Measurements from ENCODE around the gene FOXO1. TPM values are rescaled to one million over a fixed set of nuclear protein-coding genes. Genes with fewer than 3 reads are reported as not detected.
"Not testable (repeated sequence)": the region's sequence is repeated elsewhere in the genome, so short reads cannot be mapped to it uniquely, and the experiment has no call there.

The FOXO1 gene
- total RNA-seq (10 to 100 TPM; 68.0 to 68.4 TPM), polyA plus RNA-seq (10 to 100 TPM; 35.2 to 72.3 TPM)

DNA sequence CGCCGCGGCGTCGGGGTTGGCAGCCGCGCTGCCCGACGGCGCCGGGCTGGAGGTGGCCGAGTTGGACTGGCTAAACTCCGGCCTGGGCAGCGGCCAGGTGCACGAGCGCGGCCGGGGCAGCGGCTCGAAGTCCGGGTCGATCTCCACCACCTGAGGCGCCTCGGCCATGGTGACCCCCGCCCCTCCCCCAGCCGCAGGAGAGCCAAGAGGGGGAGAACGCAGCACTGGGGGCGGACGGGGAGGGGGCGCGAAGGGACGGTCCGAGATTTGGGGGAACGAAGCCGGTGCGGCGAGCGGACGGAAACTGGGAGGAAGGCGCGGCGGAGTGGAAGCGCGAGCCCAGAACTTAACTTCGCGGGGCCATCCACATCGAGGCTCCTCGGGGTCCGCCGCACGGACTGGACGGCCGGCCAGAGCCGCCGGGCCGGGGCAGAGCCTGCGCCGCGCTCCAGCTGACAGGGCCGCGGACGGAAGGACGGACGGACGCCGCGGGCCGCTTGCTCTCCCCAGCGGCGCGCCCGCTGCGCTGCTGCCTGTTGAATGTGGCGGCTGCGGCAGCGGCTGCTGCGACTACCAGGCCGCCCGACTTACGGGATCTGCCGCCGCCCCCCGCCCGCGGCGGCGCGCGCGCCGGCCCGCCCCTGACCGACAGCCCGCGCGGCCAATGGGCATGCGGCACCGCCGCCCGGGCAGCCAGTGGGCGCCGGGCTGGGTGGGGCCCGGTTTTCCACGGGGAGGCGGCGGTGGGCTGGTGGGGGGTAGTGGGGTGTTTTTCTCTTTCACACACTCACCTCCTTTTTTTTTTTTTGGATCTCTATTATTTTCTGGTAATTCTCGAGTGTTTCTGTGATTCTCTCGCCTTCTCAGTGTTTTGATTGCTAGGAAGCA, at the start of gene FOXO1:
FOXO1 (minus strand) TSS at position 597 of the 888 bp plus-strand sequence; CDS start at position 168, 429 bp downstream.
- intact Hi-C loops (cut with micrococcal nuclease), result loop anchor here (1.0 to 10.0 kb wide), 9 partner anchors 105 to 889 kb away; partner anchors contain the start of gene MRPS31
- peak; percentile 89 to 95 (median 94) for DNase-seq
- Histone ChIP-seq H3K9me3 (ENCODE audit: control insufficient read depth in 1 of 2, low read length in 2 of 2) (no peaks in the 10 kb centered on the region), H3K4me3 (ENCODE audit: low read length in 2 of 2) (peak within 1 kb of the TSS; percentile 61 to 92), H3K36me3 (ENCODE audit: insufficient read depth, low read length) (no peaks in the 10 kb centered on the region), H3K27me3 (ENCODE audit: insufficient read depth, low read length) (no peaks in the 10 kb centered on the region), H3K4me1 (ENCODE audit: insufficient read depth, low read length) (peaks cover 31% of the 10 kb centered on the region), H3K27ac (ENCODE audit: low read depth, low read length) (peak within 1 kb of the TSS; percentile 86)
- Mint-ChIP-seq H3K4me1 (peaks cover 22 to 45% (median 30%) of the 10 kb centered on the region in 4 donors), H3K36me3 (peaks cover 0 to 29% of the 10 kb centered on the region in 2 donors), H3K27ac (peak within 1 kb of the TSS; percentile 92 to 97 (median 94)), H3K27me3 (no peaks in the 10 kb centered on the region), H3K4me3 (peak within 1 kb of the TSS; percentile 91 to 97 (median 94)), H3K9me3 (no peaks in the 10 kb centered on the region)
- ChIA-PET CTCF (ENCODE audit: partially characterized antibody) (interaction anchor here (0.6 to 1.3 kb wide), 3 partner anchors 12 to 723 kb away, joined by 3 read pairs; no protein-coding TSS in a partner anchor), POLR2A (ENCODE audit: partially characterized antibody) (interaction anchor here (0.6 to 4.5 kb wide), 51 partner anchors 10 to 887 kb away, joined by 3 to 70 read pairs (median 6); partner anchors contain the start of gene SLC25A15)

DNA sequence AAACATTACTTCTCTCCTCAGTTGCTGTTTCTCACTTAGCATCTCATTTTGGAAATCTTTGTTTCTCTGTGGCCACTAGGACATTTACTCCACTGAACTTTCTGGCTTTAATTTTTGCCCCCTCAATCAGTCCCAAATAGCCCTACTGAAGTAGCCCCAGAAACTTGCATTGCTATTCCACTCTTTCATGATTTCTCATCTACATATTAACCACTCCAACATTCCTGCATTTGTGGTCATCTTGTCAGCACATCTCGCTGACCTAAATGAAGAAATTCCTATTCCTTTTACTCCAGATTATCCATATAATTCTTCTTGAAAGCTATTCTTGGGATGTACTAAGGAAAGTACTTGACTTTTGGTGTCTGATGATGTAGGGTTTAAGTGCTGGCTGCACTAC, 48.0 kb upstream of the FOXO1 start:
- Mint-ChIP-seq H3K9me3 (peaks cover 0 to 38% (median 24%) of the 10 kb centered on the region in 8 donors), H3K27ac (peak overlapping the region in 1 of 7 donors; percentile 35), H3K36me3 (peaks cover 44 to 61% of the 10 kb centered on the region in 2 donors)
- H3K4me3 ChIP-seq (ENCODE audit: low read length in 2 of 2); intact Hi-C loops (cut with micrococcal nuclease); H3K27me3 Mint-ChIP-seq; H3K36me3 ChIP-seq (ENCODE audit: insufficient read depth, low read length); DNase-seq; H3K4me3 Mint-ChIP-seq; POLR2A ChIA-PET (ENCODE audit: partially characterized antibody); H3K27me3 ChIP-seq (ENCODE audit: insufficient read depth, low read length); H3K4me1 Mint-ChIP-seq; H3K4me1 ChIP-seq (ENCODE audit: insufficient read depth, low read length); CTCF ChIA-PET (ENCODE audit: partially characterized antibody); H3K27ac ChIP-seq (ENCODE audit: low read depth, low read length); H3K9me3 ChIP-seq (ENCODE audit: control insufficient read depth in 1 of 2, low read length in 2 of 2): not testable (repeated sequence)

DNA sequence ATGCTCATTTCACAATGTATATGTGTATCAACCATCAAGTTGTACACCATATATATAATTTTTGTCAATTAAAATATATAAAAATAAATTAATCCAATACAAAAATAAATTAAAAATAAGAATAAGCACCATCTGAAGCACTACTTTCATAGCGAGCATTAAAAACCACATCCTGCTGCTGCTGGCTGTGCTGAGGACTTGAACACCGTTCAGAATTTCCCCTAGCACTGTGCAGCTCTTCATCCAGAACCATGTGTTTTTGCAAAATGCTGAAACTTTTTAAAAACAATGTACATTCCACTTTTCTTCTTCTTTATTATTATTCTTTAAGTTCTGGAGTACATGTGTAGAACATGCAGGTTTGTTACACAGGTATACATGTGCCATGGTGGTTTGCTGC, 40.0 kb upstream of the FOXO1 start:
- H3K9me3 Mint-ChIP-seq, result peaks cover 3 to 60% (median 41%) of the 10 kb centered on the region in 8 donors
- Histone ChIP-seq H3K9me3 (ENCODE audit: control insufficient read depth in 1 of 2, low read length in 2 of 2) (no peaks in the 10 kb centered on the region), H3K4me1 (ENCODE audit: insufficient read depth, low read length) (peaks cover 3% of the 10 kb centered on the region), H3K27ac (ENCODE audit: low read depth, low read length) (no peak overlapping the region), H3K4me3 (ENCODE audit: low read length in 2 of 2) (no peak overlapping the region), H3K27me3 (ENCODE audit: insufficient read depth, low read length) (no peaks in the 10 kb centered on the region), H3K36me3 (ENCODE audit: insufficient read depth, low read length) (no peaks in the 10 kb centered on the region)
- no peak for DNase-seq
- peaks cover 7 to 18% (median 14%) of the 10 kb centered on the region in 4 donors for H3K4me1 Mint-ChIP-seq
- no peaks in the 10 kb centered on the region for H3K27me3 Mint-ChIP-seq
- intact Hi-C loops (cut with micrococcal nuclease), result no loop called here
- H3K36me3 Mint-ChIP-seq, result peaks cover 9 to 27% of the 10 kb centered on the region in 2 donors
- CTCF ChIA-PET (ENCODE audit: partially characterized antibody), result no interaction called here
- no peak overlapping the region for H3K4me3 Mint-ChIP-seq
- H3K27ac Mint-ChIP-seq, result peak overlapping the region in 1 of 7 donors; percentile 47
- POLR2A ChIA-PET (ENCODE audit: partially characterized antibody), result no interaction called here

DNA sequence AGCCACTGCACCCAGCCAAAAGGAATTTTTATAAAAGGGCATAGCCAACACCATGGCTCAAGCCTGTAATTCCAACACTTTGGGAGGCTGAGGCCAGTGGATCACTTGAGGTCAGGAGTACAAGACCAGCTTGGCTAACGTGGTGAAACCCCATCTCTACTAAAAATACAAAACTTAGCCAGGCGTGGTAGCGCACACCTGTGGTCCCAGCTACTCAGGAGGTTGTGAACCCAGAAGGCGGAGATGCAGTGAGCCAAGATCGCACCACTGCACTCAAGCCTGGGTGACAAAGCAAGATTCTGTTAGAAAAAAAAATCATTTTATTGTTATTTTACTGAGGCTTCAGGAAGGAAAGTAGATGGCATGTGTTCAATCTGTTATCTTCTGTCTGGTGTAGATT, 31.3 kb upstream of the FOXO1 start:
- CTCF ChIA-PET (ENCODE audit: partially characterized antibody), result interaction anchor here (1.6 kb wide), 1 partner anchor 15 kb away, joined by 4 read pairs; no protein-coding TSS in a partner anchor
- no peak for DNase-seq
- H3K27me3 Mint-ChIP-seq, result peaks cover 0 to 2% of the 10 kb centered on the region in 2 donors
- no peaks in the 10 kb centered on the region for H3K36me3 Mint-ChIP-seq
- H3K4me3 ChIP-seq (ENCODE audit: low read length in 2 of 2), result no peak overlapping the region
- intact Hi-C loops (cut with micrococcal nuclease), result no loop called here
- no peaks in the 10 kb centered on the region for H3K9me3 Mint-ChIP-seq
- H3K4me3 Mint-ChIP-seq, result no peak overlapping the region
- H3K9me3 ChIP-seq (ENCODE audit: control insufficient read depth in 1 of 2, low read length in 2 of 2), result no peaks in the 10 kb centered on the region
- peaks cover 0 to 2% (median 0%) of the 10 kb centered on the region in 4 donors for H3K4me1 Mint-ChIP-seq
- no peaks in the 10 kb centered on the region for H3K4me1 ChIP-seq (ENCODE audit: insufficient read depth, low read length)
- H3K27ac ChIP-seq (ENCODE audit: low read depth, low read length), result no peak overlapping the region
- no peak overlapping the region for H3K27ac Mint-ChIP-seq
- no peaks in the 10 kb centered on the region for H3K36me3 ChIP-seq (ENCODE audit: insufficient read depth, low read length)
- POLR2A ChIA-PET (ENCODE audit: partially characterized antibody), result no interaction called here
- no peaks in the 10 kb centered on the region for H3K27me3 ChIP-seq (ENCODE audit: insufficient read depth, low read length)

DNA sequence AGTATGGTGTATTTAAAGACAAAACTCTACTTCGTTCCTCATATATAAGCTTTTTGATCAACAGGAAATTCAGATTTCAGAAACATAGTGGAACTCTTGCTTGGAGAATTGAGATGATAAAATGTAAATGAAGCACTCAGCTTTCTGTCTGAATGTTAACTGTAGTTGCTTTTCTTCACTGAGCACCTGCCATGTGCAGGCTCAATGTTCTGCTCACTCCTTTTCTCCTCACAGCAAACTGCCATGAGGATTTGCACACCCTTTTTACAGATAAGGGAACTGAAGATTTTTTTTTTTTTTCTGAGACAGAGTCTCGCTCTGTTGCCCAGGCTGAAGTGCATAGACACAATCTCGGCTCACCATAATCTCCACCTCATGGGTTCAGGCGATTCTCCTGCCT, 28.0 kb upstream of the FOXO1 start:
- intact Hi-C loops (cut with micrococcal nuclease), result no loop called here
- H3K9me3 ChIP-seq (ENCODE audit: control insufficient read depth in 1 of 2, low read length in 2 of 2), result no peaks in the 10 kb centered on the region
- no peaks in the 10 kb centered on the region for H3K4me1 ChIP-seq (ENCODE audit: insufficient read depth, low read length)
- H3K27ac ChIP-seq (ENCODE audit: low read depth, low read length), result no peak overlapping the region
- H3K36me3 Mint-ChIP-seq, result no peaks in the 10 kb centered on the region
- peaks cover 0 to 2% (median 0%) of the 10 kb centered on the region in 4 donors for H3K4me1 Mint-ChIP-seq
- no peak for DNase-seq
- H3K27me3 ChIP-seq (ENCODE audit: insufficient read depth, low read length), result no peaks in the 10 kb centered on the region
- H3K4me3 ChIP-seq (ENCODE audit: low read length in 2 of 2), result no peak overlapping the region
- no peak overlapping the region for H3K4me3 Mint-ChIP-seq
- H3K27ac Mint-ChIP-seq, result no peak overlapping the region
- H3K9me3 Mint-ChIP-seq, result no peaks in the 10 kb centered on the region
- CTCF ChIA-PET (ENCODE audit: partially characterized antibody), result interaction anchor here (1.9 kb wide), 1 partner anchor 11 kb away, joined by 8 read pairs; no protein-coding TSS in a partner anchor
- peaks cover 0 to 2% of the 10 kb centered on the region in 2 donors for H3K27me3 Mint-ChIP-seq
- POLR2A ChIA-PET (ENCODE audit: partially characterized antibody), result no interaction called here
- H3K36me3 ChIP-seq (ENCODE audit: insufficient read depth, low read length), result no peaks in the 10 kb centered on the region

DNA sequence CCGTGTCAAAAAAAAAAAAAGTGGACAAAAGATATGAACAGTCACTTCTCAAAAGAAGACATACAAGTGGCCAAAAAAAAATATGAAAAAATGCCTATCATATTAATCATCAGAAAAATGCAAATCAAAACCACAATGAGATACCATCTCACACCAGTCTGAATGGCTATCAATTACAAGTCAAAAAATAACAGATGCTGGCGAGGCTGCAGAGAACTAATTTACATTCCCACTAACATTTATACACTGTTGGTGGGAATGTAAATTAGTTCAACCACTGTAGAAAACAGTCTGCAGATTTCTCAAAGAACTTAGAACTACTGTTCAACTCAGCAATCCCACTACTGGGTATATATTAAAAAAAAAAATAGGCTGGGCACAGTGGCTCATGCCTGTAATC, 26.5 kb upstream of the FOXO1 start:
- no peaks in the 10 kb centered on the region for H3K9me3 Mint-ChIP-seq
- no peaks in the 10 kb centered on the region for H3K4me1 ChIP-seq (ENCODE audit: insufficient read depth, low read length)
- no peak overlapping the region for H3K4me3 Mint-ChIP-seq
- DNase-seq, result no peak
- intact Hi-C loops (cut with micrococcal nuclease), result no loop called here
- H3K36me3 ChIP-seq (ENCODE audit: insufficient read depth, low read length), result no peaks in the 10 kb centered on the region
- peaks cover 0 to 2% (median 0%) of the 10 kb centered on the region in 4 donors for H3K4me1 Mint-ChIP-seq
- H3K27me3 ChIP-seq (ENCODE audit: insufficient read depth, low read length), result no peaks in the 10 kb centered on the region
- H3K27me3 Mint-ChIP-seq, result peaks cover 0 to 2% of the 10 kb centered on the region in 2 donors
- no peak overlapping the region for H3K27ac ChIP-seq (ENCODE audit: low read depth, low read length)
- CTCF ChIA-PET (ENCODE audit: partially characterized antibody), result interaction anchor here (1.9 kb wide), 1 partner anchor 9 kb away, joined by 8 read pairs; no protein-coding TSS in a partner anchor
- H3K27ac Mint-ChIP-seq, result no peak overlapping the region
- POLR2A ChIA-PET (ENCODE audit: partially characterized antibody), result no interaction called here
- H3K9me3 ChIP-seq (ENCODE audit: control insufficient read depth in 1 of 2, low read length in 2 of 2), result no peaks in the 10 kb centered on the region
- H3K4me3 ChIP-seq (ENCODE audit: low read length in 2 of 2), result no peak overlapping the region
- H3K36me3 Mint-ChIP-seq, result no peaks in the 10 kb centered on the region

DNA sequence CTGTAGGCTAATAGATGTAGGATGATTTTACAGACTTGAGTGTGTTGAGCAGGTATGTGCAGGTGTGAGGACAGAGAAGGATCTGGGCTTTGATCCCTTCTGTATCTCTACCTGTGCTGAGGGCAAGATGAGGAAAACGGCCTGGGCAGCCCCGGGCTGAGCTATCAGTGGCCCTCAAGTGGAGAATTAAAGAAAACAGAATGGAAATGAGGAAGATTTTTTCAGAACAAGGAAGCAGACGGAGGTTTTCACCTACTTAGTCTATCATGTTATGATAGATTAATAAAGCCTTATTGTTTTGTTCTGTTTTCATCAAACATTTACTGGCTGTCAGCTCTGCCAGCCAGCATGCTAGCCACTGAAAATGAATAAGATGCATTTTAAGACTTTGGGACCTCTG, 22.3 kb upstream of the FOXO1 start:
- no peaks in the 10 kb centered on the region for H3K9me3 ChIP-seq (ENCODE audit: control insufficient read depth in 1 of 2, low read length in 2 of 2)
- CTCF ChIA-PET (ENCODE audit: partially characterized antibody), result interaction anchor here (0.7 kb wide), 1 partner anchor 744 kb away, joined by 3 read pairs; no protein-coding TSS in a partner anchor

More for the DNA sequence above, 22.3 kb upstream of the FOXO1 start:
- H3K4me3 ChIP-seq (ENCODE audit: low read length in 2 of 2), result no peak overlapping the region
- intact Hi-C loops (cut with micrococcal nuclease), result no loop called here
- Mint-ChIP-seq H3K4me3 (no peak overlapping the region), H3K4me1 (no peaks in the 10 kb centered on the region), H3K36me3 (no peaks in the 10 kb centered on the region), H3K27me3 (no peaks in the 10 kb centered on the region), H3K27ac (peak overlapping the region in 1 of 7 donors; percentile 19), H3K9me3 (no peaks in the 10 kb centered on the region)
- POLR2A ChIA-PET (ENCODE audit: partially characterized antibody), result no interaction called here
- DNase-seq, result no peak
- H3K4me1 ChIP-seq (ENCODE audit: insufficient read depth, low read length), result no peaks in the 10 kb centered on the region
- H3K27me3 ChIP-seq (ENCODE audit: insufficient read depth, low read length), result no peaks in the 10 kb centered on the region
- H3K27ac ChIP-seq (ENCODE audit: low read depth, low read length), result no peak overlapping the region
- H3K36me3 ChIP-seq (ENCODE audit: insufficient read depth, low read length), result no peaks in the 10 kb centered on the region

All from CD4-positive, alpha-beta memory T cell (primary cell).